ENCODE measurements around the gene CBR1.

Gene CBR1

GRCh38 chr21:36069713-36070583, at the start of gene CBR1:
TSS of gene CBR1 (plus strand) at chr21:36070024. CDS start at chr21:36070116, 92 bp downstream.
- peak; percentile 70 to 78 for DNase-seq

GRCh38 chr21:36021251-36021837, 48.5 kb upstream of the CBR1 start:
- no peak for DNase-seq

- DNase-seq = no peak
Measured at GRCh38 chr21:36022427-36023091, 47.3 kb upstream of the CBR1 start.

- no peak for DNase-seq
Measured at GRCh38 chr21:36023092-36023480, 46.7 kb upstream of the CBR1 start.

GRCh38 chr21:36024782-36025181, 45.0 kb upstream of the CBR1 start:
- DNase-seq = no peak

GRCh38 chr21:36027347-36027746, 42.5 kb upstream of the CBR1 start:
- no peak for DNase-seq

GRCh38 chr21:36028127-36029069, 41.4 kb upstream of the CBR1 start:
- peak; percentile 64 to 78 for DNase-seq

- no peak for DNase-seq
Measured at GRCh38 chr21:36029309-36029708, 40.5 kb upstream of the CBR1 start.

GRCh38 chr21:36030581-36031189, 39.1 kb upstream of the CBR1 start:
- no peak for DNase-seq

- no peak for DNase-seq
Measured at GRCh38 chr21:36032647-36033406, 37.0 kb upstream of the CBR1 start.

GRCh38 chr21:36034211-36034913, 35.5 kb upstream of the CBR1 start:
- no peak for DNase-seq

GRCh38 chr21:36035381-36035791, 34.4 kb upstream of the CBR1 start:
- no peak for DNase-seq

- DNase-seq = no peak
Measured at GRCh38 chr21:36038701-36039497, 30.9 kb upstream of the CBR1 start.

- no peak for DNase-seq
Measured at GRCh38 chr21:36039861-36040260, 30.0 kb upstream of the CBR1 start.

- DNase-seq = no peak
Measured at GRCh38 chr21:36040389-36040788, 29.4 kb upstream of the CBR1 start.

GRCh38 chr21:36041910-36042309, 27.9 kb upstream of the CBR1 start:
- no peak for DNase-seq

- no peak for DNase-seq
Measured at GRCh38 chr21:36044056-36044455, 25.8 kb upstream of the CBR1 start.

GRCh38 chr21:36045993-36046392, 23.8 kb upstream of the CBR1 start:
- no peak for DNase-seq

- DNase-seq = no peak
Measured at GRCh38 chr21:36047139-36047538, 22.7 kb upstream of the CBR1 start.

GRCh38 chr21:36048357-36048756, 21.5 kb upstream of the CBR1 start:
- no peak for DNase-seq

Data from NCI-H1930 (cell line).